ENCODE measurements around the gene RMND1.
"Not testable (repeated sequence)": the region's sequence is repeated elsewhere in the genome, so short reads cannot be mapped to it uniquely, and the experiment has no call there.

The RMND1 gene

GRCh38 chr6:151452750-151453427 lies 963 bp upstream of the RMND1 start:
- no peak for DNase-seq

GRCh38 chr6:151451417-151451949 lies 443 bp downstream of the RMND1 start:
- DNase-seq = no peak

GRCh38 chr6:151450928-151451327 lies 998 bp downstream of the RMND1 start:
- not testable (repeated sequence) for DNase-seq

GRCh38 chr6:151448623-151449022 lies 3.3 kb downstream of the RMND1 start:
- DNase-seq = no peak

DNA sequence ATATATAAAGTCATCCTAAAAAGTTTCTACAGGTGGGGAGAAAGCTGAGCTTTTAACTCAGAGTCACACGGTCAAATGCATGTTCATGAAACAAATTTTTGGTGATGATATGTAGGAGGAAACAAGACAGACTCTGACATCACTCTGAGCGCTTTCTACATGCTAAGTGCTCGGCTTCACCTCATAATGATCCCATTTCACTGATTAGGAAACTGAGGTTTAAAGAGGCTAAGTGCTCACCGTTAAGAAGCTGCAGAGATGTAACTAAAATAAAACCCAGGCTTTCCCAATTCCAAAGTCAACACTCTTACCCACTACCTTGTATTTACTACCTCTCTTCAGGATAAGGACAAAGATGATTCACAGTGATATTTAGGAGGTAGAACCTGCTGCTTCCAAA lies 4.7 kb downstream of the RMND1 start:
- no peak for DNase-seq

DNA sequence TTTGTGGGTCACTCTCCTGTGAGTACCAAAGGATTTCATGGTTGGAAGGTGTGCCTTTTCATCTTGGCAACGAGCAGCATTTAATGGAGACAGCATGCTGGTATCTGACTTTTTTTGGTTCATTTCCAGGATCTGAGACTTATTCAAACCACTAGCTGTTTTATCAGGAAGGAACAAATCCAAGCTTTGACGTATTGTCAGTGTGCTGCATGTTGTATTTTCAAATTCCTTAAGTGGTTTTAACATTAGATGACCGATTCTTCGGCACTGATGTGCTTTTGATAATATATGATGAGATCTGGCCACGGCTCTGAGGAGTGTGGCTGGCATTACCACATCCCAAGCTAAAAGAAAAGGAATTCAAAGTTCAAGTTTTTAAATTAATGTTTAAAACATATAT lies 6.4 kb downstream of the RMND1 start:
- no peak for DNase-seq

DNA sequence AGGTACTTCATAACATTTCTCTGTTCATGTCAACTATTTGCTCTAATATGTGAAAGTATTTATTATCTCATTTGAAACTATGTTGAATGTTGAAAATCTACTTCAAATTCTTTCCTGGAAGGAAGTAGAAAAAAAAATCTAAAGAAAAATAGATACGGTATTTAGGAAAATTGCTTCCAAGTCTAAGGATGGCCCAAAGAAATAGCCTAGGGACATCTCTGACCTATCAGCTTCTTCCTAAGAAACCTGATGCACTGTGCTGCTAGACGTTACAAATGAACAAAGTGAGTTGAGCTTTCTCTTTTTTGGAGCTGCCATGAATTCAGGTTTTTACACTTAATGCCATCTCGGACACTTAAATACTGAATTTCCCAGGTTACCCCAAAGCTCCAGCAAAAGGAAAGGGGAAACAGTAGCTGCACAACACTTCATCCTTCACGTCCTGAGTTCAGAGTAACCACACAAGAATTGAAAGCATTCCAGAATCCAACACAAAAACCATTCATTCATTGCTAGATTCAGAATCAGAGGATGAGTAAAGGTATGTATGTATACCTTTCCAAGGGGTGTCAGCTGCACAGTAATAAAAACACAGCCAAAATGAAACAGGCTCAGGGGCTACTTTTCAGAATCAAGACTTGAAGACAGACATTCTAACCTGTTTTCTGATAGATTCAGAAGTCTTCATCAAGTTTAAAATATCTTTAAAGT lies 7.9 kb downstream of the RMND1 start:
- no peak for DNase-seq

GRCh38 chr6:151443454-151443853 lies 8.5 kb downstream of the RMND1 start:
- DNase-seq = no peak

- no peak for DNase-seq
These were observed 9.6 kb downstream of the RMND1 start for GRCh38 chr6:151442371-151442770.

DNA sequence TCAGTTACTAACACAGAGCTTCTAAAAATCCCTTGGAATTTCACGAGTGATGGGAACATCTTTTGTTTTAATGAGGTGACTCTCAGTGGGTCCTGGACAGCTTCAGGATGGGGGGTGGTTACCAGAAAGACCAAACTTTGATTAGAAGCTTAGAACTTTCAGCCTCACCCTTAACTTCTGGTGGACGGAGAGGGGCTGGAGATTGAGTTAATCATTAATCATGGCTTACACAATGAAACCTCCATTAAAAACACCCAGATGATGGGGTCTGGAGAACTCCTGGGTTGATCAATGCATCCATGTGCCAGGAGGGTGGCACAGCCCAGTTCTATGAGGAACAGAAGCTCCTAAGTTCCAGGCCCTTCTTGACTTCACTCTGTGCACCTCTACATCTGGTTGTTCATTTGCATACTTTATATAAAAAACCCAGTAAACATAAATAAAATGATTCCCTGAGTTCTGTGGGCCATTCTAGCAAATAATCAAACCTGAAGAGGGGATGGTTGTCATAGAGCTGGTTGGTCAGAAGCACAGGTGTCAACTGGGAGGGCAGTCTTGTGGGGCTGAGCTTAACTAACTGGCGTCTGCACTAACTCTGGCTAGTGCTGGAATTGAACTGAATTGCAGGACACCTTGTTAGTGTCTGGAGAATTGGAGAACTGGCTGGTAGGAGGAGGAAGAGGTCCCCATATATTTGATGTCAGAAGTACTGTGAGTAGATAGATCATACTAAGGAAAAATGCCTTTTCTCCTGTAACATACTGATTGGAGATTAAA lies 10.3 kb downstream of the RMND1 start:
- no peak for DNase-seq

DNA sequence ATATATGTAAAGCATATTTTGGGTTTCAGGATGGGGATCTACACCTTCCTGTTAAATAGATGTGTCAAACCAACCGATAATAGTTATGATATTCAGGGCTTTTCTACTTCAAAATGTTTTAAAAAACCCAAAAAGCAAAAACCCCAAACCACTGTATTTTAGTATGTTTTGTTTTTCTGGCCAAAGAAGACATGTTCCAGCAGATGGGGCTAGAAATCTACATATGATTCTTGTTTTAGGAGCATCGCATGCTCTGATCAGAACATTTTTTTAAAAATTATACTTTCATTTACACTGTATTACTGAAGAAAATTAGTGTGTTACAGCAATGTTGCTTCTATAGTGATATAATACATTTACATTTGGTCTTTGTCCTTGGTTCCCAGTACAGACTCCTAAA lies 11.0 kb downstream of the RMND1 start:
- no peak for DNase-seq

GRCh38 chr6:151440498-151440897 lies 11.4 kb downstream of the RMND1 start:
- DNase-seq = no peak

GRCh38 chr6:151437401-151437800 lies 14.5 kb downstream of the RMND1 start:
- DNase-seq = no peak

DNA sequence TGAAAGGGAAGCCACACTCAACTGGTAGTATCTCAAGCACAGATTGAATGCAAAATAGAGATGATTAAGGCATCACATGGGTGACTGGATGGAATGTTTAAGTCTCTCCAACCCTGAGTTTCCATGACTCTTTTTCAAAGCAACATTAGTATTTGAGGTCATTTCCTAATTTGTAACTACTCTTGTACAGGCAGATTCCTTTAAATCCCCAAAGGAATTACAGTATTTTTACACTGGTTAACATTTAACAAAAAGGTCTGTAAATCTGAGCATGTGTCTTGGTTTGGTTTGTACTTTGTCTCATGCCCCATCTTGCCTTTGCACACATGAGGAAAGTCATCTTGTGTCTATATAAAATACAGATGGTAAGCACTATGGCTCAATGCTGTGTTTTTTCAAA lies 15.1 kb downstream of the RMND1 start:
- DNase-seq = no peak

DNA sequence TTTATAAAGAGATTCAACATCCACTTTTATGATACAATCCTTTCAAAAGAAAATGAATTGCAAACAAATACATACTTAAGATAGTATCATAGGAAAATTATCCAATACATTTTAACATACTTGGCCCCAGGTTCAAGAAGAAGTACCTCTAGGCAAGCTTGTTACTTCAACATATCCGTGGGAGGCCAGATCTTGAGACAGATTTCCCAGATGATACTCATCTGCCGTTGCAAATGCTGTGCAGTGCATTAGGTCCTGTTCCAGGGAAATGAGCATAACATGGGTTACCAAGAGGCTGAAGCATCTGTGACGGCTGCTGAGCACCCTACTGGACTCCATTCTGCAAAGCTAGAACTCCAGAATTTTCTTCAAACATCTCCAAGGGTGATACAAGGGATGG lies 15.6 kb downstream of the RMND1 start:
- DNase-seq = no peak

GRCh38 chr6:151434369-151434768 lies 17.6 kb downstream of the RMND1 start:
- no peak for DNase-seq

DNA sequence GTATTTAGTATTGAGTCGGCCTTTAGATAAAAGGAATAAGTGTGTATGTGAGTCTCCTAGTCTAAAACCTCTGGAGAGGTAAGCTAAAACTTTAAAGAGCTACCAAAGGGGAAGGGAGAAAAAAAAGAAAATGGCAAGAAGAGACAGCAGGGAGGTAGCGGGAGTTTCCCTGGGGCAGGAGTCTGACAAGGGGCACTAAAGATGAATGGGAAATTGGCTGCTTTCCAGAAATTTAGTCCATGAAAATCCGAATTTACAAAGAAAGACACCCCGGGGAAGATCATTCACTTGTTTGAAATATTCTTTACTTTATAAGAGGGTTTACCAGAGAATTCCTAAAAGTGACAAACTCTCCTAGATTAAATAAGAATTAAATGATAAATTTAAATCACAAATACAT lies 19.3 kb downstream of the RMND1 start:
- no peak for DNase-seq

- no peak for DNase-seq
These were observed 20.6 kb downstream of the RMND1 start for GRCh38 chr6:151431337-151431736.

DNA sequence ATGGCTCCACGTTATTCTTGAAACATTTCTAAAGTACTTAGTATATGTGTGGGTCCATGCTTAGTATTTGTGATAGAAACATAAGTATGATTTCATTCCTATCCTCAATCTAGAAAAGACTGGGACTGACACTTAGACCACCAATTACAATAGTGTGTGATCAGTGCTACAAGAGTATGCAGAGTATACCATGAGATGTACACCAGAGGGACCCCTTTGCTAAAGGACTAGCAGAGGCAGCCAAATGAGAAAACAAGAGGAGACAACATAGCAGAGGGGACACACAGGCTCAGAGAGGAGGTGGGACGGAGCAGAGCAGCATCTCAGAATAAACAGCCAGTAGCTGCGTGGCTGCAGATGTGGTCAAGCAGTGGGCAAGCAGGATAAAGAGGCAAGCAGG lies 21.0 kb downstream of the RMND1 start:
- DNase-seq = no peak

DNA sequence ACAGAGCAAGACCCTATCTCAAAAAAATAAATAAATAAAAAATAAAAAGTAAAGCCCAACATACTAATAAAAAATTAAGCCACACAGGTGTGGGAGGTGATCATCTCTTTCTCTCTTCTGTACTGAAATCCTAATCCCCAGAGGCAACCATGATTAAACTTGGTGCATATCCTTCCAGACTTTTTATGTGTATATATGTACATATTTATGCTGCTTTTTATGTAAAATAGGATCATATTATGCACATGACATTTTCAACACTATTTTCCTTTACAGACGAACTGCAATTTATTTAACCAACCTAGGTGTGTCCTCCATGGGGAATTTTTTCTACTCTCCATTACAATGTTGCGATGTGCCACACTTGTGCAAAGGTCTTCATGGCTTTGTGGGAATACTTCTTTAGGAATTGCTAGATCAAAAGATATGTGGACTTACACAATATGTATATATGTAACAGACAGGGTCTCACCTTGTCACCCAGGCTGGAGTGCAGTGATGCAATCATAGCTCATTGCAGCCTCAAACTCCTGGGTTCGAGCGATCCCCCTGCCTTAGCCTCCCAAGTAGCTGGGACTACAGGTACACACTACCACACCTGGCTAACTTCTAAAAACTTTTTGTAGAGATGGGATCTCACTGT lies 23.7 kb downstream of the RMND1 start:
- DNase-seq = no peak

DNA sequence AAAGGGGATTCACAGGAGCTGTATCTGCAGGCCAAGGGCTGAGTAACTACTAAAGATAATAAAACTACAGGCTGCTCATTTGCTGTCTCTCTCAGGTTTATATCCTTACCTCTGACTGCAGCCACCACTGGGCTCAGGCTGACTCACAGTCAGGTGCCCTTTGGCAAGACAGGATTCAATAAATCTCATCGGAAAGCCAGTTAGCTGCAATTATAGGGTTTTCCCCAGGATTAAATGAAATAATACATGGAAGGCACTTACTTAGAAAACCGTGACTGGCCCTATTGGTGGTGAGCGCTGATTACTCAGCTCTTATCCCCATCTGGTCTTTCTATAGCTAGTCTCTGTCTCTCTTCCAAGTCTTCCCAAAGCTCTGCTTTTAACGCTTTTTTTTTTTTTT lies 26.4 kb downstream of the RMND1 start:
- DNase-seq = no peak

GRCh38 chr6:151422981-151423380 lies 28.9 kb downstream of the RMND1 start:
- DNase-seq = no peak

DNA sequence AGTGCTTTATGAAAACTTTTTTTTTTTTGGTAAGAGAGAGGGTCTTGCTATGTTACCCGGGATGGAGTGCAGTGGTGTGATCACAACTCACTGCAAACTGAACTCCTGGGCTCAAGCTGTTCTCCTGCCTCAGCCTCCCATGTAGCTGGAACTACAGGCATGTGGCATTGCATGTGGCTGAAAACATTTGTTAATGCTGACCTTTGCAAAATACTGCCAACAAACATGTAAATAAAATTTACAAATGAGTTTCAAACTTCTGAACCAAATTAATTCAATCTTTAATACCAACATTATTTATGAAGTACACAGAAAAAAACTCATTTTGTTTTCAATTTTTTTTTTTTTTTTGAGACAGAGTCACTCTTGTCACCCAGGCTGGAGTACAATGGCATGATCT lies 34.4 kb downstream of the RMND1 start:
- no peak for DNase-seq
